Measurements from ENCODE around the gene RIPOR2. TPM values are rescaled to one million over a fixed set of nuclear protein-coding genes. Genes with fewer than 3 reads are reported as not detected.

RIPOR2 gene
- total RNA-seq, 1 donor from 2014 or later: 38.0 TPM

DNA sequence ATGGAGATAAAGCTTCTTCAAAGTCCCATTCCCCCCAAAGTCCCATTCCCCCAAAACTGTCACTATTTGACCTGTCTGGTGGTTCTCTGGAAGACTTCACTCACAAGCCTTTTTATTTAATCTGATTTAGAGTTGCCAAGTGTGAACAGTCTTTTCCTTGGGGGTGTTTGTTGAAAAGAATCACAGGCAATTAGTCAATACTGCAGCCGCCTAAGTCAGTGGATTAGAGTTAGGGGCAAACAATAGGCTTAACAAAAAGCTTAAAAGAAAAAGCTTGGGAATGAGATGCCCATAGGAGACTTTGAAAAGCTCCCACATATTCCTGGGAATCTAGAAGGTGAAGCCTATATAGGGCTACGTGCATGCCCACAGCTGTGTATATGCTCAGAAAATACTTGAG lies 8.0 kb upstream of the RIPOR2 start:
- Histone ChIP-seq H3K36me3 (no peaks in the 10 kb centered on the region), H3K9me3 (peaks cover 21% of the 10 kb centered on the region), H3K4me1 (no peaks in the 10 kb centered on the region), H3K27ac (no peak overlapping the region), H3K27me3 (ENCODE audit: low read depth) (no peaks in the 10 kb centered on the region), H3K4me3 (no peak overlapping the region)
- ATAC-seq (no peak), DNase-seq (no peak)
- TF ChIP-seq, protein P1, sequence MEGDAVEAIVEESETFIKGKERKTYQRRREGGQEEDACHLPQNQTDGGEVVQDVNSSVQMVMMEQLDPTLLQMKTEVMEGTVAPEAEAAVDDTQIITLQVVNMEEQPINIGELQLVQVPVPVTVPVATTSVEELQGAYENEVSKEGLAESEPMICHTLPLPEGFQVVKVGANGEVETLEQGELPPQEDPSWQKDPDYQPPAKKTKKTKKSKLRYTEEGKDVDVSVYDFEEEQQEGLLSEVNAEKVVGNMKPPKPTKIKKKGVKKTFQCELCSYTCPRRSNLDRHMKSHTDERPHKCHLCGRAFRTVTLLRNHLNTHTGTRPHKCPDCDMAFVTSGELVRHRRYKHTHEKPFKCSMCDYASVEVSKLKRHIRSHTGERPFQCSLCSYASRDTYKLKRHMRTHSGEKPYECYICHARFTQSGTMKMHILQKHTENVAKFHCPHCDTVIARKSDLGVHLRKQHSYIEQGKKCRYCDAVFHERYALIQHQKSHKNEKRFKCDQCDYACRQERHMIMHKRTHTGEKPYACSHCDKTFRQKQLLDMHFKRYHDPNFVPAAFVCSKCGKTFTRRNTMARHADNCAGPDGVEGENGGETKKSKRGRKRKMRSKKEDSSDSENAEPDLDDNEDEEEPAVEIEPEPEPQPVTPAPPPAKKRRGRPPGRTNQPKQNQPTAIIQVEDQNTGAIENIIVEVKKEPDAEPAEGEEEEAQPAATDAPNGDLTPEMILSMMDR (IDR thresholded peaks at IDR 0.05): no peak
- intact Hi-C loops (cut with DNase I): no loop called here

DNA sequence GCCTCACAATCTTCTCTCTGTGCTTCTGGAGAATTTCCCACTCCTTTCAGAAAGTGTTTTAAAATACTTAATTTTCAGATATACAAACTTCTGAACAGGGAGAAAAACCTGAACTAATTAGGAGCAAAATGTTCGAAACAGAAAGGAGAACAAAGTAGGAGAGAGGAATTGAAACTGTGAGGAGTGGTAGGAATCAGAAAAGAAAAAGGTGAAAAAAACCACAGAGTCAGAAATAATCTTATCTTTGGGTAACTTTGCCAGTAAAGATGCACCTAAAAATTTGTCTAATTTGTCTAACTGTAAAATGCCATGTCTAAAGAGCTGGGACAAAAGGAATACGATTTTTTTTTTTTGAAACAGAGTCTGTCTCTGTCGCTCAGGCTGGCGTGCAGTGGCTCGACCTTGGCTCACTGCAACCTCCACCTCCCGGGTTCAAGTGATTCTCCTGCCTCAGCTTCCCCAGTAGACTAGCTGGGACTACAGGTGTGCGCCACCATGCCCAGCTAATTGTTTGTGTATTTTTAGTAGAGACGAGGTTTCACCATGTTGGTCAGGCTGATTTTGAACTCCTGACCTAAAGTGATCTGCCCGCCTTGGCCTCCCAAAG lies 4.7 kb upstream of the RIPOR2 start:
- Histone ChIP-seq H3K9me3 (peaks cover 17% of the 10 kb centered on the region), H3K27me3 (ENCODE audit: low read depth) (no peaks in the 10 kb centered on the region), H3K27ac (no peak overlapping the region), H3K36me3 (no peaks in the 10 kb centered on the region), H3K4me3 (no peak overlapping the region), H3K4me1 (peaks cover 7% of the 10 kb centered on the region)
- TF ChIP-seq, protein P1 (IDR thresholded peaks at IDR 0.05): no peak
- ATAC-seq: no peak
- no peak for DNase-seq
- intact Hi-C loops (cut with DNase I): no loop called here

DNA sequence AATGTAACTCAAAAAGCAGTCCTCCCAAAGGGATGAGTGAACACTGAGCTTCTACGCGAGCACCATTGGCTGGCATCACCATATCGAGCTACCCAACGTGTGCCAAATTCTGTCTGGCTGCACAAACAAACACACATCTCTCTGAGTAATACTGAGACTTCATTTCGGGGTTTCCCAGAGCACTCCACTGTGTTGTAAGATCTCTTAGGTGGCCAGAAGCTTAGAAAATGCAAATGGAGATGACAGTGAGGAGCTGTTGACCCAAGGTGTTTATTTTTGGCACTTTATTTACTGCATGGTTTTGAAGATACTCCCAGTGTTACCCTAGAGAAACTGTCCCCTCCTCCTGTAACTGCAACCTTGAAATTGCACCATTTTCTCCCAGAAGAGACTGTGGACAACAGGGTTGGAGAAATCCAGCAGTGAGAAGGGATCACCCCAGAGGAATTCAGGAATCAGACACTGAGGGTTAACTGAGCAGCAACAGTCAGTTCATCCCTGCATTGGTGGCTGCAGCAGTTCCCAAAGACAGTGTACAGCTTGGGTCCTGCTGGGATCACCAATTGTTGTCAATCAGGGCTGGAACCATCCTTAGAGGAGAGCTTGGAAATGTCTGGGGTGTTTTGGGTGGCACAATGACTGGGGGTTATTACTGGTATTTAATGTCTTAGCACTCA lies 1.0 kb upstream of the RIPOR2 start:
- no peaks in the 10 kb centered on the region for H3K9me3 ChIP-seq
- TF ChIP-seq, protein P1 (IDR thresholded peaks at IDR 0.05): no peak
- no peak overlapping the region for H3K4me3 ChIP-seq
- DNase-seq (no peak), ATAC-seq (peak; percentile 43 to 72)
- H3K27ac ChIP-seq: peak overlapping the region; percentile 56
- no peaks in the 10 kb centered on the region for H3K27me3 ChIP-seq (ENCODE audit: low read depth)
- peaks cover 16% of the 10 kb centered on the region for H3K4me1 ChIP-seq
- intact Hi-C loops (cut with DNase I): no loop called here
- no peaks in the 10 kb centered on the region for H3K36me3 ChIP-seq

DNA sequence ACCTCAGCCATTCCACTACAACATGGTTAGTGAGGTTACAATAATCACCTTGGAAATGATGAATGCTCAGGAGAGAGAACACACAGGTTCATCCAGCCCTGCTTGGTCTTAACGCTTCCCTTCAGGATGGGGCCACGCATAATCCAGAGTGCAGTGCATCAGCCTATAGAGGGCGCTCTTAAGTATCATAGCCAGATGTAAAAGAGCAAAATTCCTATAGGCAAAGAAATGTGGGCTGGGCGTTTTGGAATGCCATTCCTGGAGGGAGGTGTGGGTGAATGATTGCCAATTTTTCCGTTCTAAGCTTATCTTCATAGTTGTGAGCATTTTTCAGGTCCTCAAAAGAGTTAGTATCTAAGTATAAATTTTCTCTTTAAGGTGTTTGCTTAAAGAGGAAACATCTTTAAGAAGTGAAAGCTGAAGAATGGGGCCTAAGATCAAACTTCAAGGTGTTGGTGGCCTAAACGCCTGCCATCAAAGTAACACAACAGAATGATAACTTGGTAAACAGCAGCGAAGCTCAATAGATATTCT lies 1.8 kb downstream of the RIPOR2 start:
- H3K4me1 ChIP-seq: peaks cover 37% of the 10 kb centered on the region
- ATAC-seq: peak; percentile 33 to 65
- H3K27ac ChIP-seq: no peak overlapping the region
- no peaks in the 10 kb centered on the region for H3K9me3 ChIP-seq
- no peaks in the 10 kb centered on the region for H3K27me3 ChIP-seq (ENCODE audit: low read depth)
- no peak for DNase-seq
- TF ChIP-seq, protein P1 (IDR thresholded peaks at IDR 0.05): peak; percentile 54
- intact Hi-C loops (cut with DNase I): no loop called here
- no peaks in the 10 kb centered on the region for H3K36me3 ChIP-seq
- H3K4me3 ChIP-seq: peak overlapping the region; percentile 36

DNA sequence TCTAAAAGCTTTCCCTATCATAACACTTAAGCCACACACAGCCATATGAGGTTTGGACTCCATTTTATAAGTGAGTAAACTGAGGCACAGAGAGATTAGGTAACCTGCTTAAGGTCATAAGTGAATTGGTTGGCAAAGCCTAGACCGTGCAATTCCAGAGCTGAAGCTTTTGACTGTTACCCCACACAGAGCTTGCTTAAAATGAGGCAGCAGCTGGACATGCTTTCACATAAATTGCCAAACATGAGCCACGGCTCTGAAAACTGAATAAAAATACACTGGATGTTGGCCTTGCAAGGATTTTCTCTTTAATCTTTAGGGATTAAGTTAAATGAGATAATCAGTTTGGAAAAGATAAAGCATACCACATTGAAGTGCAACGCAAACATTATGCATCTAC lies 2.5 kb downstream of the RIPOR2 start:
- intact Hi-C loops (cut with DNase I): no loop called here
- Histone ChIP-seq H3K4me3 (peak overlapping the region; percentile 36), H3K9me3 (no peaks in the 10 kb centered on the region), H3K36me3 (no peaks in the 10 kb centered on the region), H3K4me1 (peaks cover 38% of the 10 kb centered on the region), H3K27ac (no peak overlapping the region), H3K27me3 (ENCODE audit: low read depth) (no peaks in the 10 kb centered on the region)
- no peak for DNase-seq
- ATAC-seq: no peak
- TF ChIP-seq, protein P1 (IDR thresholded peaks at IDR 0.05): no peak

Measured in lower lobe of right lung (tissue), 2 donors.